GM18511 (cell line): ENCODE results near the gene CMTM8.
A peak's percentile ranks its signal among the peaks of the same experiment; 100 is the strongest.

Experiments used
- ATAC-seq: cut with Tn5 transposase; IDR thresholded peaks from one replicate; pipeline ENCODE4 v1.9.1; 2021; ENCODE audit warnings: mild to moderate bottlenecking, moderate library complexity; ENCODE audit not compliant: unreplicated experiment

Gene CMTM8

DNA sequence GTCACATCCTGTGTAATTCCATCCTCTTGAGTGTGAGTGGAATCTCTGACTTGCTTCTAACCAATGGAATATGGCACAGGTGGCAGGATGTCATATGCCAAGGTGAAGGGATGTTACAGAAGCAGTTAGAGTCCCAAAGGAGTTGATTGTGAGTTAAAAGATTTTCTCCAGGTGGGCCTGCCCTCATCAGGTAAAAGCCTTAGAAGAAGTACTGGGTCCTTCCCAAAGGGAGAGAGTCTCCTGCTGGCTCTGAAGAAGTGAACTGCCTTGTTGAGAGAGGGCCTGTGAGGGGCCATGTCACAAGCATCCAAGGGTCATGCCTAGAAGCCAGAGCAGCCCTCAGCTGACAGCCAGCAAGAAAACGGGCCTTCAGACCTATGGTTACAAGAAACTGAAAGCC lies 166.2 kb downstream of the CMTM8 start:
- ATAC-seq: no peak

DNA sequence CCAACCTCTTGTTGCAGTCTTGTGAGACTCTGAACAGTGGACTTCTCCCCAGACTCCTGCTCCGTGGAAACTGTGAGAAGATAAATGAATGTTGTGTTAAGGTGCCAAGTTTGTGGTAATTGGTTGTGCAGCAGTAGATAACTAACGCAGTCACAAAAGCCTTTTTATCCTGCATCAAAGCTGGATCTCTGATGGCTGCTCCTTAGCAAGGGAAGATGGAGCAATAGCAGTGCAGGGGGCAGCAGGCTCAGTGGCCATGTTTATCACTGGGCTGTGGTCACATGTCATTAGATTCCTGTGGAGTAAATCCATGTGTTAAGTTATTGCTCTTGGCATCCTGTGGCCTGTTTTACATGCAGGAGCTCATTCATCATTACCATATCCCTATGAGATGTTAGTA lies 166.7 kb downstream of the CMTM8 start:
- no peak for ATAC-seq

DNA sequence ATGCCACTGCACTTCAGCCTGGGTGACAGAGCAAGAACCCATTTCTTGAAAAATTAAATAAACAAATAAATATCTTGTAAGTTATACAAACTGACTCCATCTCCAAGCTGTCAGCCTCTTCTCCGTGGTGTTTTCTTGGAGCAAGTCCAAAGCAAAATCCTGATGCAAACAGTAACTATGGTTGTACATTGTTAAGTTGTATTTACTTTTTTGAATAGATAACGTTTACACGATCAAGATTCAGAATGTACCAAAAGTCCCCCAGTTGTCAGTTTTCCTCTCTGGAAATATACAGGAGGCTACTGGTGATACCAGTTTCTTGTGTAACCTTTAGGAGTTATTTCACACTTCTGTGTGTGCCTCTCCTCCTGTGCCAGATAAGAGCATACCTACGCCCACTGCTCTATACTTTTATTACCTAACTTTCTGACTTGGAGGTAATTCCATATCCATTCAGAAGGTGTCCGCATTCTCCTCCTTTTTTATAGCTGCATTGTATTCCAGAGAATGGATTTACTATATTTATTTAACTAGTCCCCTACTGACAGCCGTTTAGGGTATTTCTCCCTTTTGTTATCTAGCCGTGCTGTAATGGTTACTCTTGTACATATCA lies 167.3 kb downstream of the CMTM8 start:
- no peak for ATAC-seq

DNA sequence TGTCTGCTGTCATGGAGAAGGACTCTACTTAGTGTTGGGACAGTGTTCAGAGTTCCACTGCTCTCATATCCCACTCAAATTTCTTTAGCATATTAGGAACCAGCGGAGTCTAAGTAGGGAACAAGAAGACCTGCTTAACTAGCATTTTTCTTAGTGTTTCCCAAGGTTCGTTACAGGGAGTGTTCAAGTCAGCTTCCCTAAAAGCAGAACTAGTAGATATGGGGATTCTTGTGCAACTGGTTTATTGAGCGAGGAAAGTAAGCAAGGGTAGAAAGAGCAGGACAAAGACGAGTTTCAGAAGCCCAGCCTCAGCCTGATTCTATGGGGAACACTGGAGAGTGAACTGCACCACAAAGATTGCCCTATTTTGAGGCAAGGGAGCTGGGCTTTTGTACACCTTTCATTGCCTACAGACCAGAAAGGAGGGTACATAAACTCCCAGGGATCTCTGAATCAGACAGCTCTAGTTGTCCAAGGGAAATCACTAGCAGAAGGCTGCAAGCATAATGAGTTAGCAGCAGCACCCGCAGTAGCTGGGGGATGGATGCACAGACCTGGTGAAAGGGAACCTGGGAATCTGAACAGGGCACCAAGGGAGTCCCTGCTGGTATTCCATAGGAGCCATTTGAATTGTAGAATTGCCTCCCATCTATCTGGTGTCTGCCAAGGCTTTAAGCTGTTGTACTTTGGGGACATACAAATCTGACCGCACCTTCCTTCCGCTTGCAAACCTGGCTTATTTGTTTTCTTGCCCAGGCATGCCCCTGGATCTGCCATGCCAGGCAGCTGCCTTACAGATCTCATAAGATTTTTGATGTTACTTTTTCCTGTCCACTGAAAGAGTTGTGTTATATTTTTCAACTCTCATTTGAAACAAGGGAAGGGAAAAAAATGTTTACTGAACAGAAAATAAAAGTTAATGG lies 168.3 kb downstream of the CMTM8 start:
- ATAC-seq: no peak

DNA sequence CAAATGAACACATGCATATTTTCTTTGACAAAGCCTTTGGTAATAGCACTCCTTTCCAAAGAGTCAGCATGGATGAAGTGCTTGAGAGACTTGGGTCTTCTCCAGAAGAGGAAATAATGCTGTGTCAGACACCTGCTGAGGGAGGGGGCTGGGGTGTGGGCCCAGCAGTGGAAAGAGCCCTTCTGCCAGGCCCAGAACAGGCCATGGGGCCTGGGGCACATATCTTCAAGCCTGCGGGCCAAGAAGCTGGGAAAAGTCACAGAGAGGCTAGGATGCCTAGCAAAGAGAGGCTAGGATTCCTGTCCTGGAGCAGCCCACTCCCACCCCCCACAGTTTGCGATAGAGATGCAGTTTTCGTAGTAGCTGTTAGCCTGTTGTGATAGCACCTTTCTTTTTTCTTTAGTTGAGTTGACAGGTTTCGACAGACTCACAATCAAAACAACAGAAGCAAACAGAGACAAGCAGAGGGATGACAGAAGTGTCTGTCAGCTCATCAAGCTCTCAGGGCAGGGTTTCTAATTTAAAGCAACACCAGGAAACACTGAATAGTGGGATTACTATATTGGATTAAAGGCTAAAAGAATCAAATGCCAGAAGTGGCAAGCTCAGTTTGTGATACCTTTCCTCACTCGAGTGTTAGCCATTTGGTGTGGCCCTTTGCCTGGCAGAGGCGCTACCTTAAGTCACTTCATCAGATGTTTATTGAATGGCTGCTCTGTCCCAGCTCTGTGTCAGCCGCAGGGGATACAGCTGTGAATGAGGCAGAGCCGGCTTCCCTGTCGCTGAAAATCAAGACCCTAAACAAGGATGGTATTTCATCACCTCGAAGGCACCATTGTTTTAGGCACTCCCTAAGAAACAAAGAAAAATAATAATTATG lies 172.1 kb downstream of the CMTM8 start:
- no peak for ATAC-seq

DNA sequence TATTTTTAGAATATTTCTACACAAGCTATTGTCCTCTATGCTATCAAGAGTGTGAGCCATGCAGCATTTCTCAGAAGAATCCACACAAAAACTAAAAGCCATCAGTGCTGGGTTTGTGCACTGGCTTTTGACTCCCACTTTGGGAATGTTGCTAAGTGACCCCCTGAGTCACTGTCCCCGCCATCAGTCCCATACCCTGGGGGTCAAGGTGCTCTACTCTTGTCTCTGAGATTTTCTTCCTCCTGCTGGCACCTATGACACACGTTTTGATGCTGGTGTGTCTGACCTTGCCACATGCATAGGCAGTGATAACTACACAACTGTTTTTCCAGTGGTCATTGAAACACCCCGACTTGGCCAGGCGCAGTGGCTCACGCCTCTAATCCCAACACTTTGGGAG lies 173.0 kb downstream of the CMTM8 start:
- no peak for ATAC-seq

DNA sequence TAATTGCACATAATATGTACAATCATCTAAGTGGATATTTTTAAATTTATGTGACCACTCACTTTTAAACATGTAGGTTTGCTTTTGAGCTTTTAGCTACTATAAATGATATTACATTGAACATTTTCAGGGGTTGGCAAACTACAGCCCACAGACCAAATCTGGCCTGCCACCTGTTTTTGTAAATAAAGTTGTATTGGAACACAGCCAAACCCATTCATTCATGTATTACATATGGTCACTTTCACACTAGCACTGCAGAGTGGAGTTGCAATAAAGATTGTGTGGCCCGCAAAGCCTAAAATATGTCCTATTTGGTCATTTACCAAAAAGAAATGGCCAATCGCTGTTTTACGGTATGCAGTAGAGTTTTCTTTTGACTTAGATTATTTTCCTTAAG lies 174.4 kb downstream of the CMTM8 start:
- ATAC-seq: no peak

DNA sequence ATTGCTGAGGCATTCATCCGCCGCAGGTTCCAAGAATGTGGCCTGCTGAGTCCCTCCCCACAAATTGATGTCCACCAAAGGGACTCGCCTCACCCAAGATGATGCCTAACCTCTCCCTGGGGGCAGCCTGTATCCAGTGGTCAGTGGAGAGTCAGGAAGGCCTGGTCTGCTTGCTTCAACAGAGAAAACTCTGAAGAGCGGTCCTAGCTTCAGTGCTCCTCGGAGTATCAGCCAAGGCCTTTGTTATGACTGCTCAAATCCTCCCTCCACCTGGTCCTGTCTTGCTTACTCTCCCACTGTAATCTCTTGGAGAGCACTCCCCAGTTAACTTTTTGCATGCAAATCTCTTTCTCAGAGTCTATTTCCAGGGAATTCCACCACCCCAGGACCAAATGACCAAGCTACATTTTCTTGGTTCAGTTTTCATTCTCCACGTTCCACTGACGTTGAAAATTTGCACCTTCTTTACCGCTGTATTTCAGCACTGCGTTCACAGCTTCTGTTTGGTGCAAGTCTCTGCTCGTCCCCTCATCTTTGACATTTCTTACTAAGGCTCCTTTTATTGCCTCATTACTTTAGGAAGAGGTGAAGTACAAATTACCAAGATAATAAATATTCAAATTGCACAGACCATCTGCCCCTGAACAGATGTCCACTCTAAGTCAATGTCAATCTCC lies 175.5 kb downstream of the CMTM8 start:
- peak; percentile 26 for ATAC-seq

DNA sequence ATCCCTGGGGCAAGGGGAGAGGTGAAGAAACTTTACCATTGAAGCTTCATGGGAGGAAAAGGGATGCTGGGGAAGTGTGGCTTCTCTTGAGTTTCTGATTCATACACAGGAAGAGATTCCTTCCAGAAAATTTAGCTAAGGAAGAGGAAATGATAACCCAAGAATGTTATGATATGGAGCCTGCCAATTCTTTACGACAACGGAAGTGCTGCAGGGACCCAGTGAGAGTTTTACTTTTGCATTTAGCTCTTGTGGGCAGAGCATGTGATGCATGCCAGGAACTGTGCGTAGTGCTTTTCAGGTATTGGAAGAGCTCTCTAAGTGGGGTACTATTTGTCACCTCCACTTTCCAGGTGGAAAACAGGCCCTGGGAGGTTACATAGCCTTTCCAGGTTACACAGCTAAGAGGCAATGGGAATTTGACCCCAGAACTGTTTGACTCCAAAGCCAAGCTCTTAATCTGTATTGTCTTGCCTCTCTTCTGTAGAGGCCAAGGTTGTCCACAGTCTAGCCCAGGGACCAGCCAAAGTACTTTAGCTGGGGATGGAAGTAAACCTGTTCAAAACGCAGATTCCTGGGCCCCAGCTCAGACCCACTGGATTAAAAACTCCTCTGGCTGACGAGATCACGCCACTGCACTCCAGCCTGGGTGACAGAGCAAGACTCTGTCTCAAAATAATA lies 176.2 kb downstream of the CMTM8 start:
- ATAC-seq: peak; percentile 92

DNA sequence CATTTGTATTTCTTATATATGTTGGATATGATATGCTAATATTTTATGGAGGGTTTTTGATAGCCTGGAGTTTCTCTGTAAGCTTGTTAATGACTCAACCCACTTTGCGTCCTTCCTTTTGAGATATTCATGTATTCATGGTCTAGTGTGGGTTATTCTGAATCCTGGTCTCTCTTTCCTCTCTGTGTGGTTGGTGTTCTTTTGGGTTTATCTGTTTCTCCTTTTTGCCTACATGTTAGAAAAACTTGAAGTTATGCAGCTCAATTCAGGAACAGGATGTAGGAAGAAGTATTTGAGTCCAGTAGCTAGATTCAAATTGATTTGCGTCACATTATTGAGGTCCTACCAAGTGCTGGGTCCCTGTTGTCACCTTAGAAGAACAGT lies 181.3 kb downstream of the CMTM8 start:
- ATAC-seq: no peak
